GM18499 (cell line): ENCODE data around the gene JAKMIP1.
"Not testable (repeated sequence)": the region's sequence is repeated elsewhere in the genome, so short reads cannot be mapped to it uniquely, and the experiment has no call there.

Experiments
- ATAC-seq: cut with Tn5 transposase; IDR thresholded peaks from one replicate; pipeline ENCODE4 v1.9.1; 2021; ENCODE audit warnings: moderate number of reproducible peaks; ENCODE audit not compliant: insufficient read depth, unreplicated experiment

The JAKMIP1 gene

DNA sequence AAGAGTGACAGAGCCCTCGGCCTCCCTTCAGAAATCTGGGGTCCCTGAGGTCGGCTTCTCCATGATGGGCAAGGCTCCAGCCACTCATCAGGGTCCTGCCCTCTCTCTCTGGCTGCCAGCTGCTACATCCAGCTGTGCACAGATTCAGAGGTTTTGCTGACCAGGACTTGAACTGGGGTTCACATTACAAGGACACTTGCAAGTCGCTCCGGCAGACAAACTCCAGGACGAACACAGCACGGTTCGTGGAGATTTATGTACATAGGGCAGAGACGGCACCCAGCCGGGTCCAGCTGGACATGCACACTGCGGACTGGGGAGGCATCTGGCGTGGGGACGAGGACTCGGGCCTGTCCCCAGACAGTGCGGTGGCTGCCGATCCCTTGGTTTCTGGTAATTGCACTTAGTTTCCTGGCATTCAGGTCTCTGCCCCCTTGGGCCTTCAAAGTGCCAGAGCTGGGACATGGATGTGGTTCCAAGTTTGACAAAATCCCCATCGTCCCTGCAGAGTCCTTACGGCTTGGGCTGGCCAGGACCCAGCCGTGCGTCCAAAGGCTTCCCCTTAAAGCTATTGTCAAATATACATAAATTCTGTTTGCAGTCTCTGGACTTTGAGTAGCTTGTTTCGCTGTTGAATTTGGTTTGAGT lies 175.9 kb downstream of the JAKMIP1 start:
- ATAC-seq: no peak

DNA sequence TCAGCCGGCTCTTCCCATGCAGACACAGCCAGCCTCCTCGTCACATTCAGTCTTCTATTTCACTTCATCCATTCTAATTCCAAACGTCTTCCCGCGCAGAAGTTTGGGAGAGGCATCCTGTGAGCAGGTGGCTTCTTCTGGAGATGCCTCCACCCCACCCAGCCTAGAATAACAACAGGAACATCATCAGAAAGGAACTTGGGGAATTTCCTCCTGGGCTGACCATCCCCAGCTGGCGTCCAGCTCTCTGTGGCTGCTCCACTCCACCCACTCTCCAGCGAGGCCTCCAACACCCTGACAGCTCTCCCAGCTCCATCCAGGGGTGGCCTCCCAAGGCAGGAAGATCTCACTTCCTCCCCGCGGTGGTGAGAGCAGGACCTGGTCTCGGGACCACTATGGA lies 176.6 kb downstream of the JAKMIP1 start:
- ATAC-seq: no peak

DNA sequence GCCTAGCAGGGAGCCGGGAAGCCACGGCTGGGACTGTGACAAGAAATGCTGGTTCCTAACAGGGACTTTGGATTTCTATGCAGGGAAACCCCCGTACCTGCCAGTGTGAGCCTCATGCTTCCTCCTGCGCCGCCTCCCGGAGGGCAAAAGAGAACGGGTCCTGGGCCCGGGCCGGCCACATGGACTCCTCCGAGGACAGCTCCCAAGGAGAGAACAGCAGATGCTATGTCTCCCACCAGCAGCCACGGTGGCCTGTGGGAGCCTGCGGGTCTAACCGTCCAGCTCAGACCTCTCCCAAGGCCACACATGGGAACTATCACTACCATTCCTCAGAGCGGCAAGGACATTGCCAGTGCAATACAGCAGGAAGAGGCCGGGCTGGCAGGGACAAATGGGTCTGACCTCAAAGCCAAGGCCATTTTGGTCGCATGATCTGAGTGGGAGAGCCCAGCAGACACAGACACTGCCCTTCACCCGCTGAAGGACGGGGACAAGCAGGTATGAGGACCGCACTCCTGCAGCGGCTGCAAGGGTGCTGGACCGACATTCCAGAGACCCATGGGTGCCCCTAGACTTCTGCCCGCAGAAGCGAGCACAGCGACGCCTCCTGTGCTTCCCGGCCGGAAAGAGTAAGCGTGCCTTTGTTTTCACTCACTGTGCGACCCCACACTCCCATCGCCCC lies 177.6 kb downstream of the JAKMIP1 start:
- no peak for ATAC-seq

DNA sequence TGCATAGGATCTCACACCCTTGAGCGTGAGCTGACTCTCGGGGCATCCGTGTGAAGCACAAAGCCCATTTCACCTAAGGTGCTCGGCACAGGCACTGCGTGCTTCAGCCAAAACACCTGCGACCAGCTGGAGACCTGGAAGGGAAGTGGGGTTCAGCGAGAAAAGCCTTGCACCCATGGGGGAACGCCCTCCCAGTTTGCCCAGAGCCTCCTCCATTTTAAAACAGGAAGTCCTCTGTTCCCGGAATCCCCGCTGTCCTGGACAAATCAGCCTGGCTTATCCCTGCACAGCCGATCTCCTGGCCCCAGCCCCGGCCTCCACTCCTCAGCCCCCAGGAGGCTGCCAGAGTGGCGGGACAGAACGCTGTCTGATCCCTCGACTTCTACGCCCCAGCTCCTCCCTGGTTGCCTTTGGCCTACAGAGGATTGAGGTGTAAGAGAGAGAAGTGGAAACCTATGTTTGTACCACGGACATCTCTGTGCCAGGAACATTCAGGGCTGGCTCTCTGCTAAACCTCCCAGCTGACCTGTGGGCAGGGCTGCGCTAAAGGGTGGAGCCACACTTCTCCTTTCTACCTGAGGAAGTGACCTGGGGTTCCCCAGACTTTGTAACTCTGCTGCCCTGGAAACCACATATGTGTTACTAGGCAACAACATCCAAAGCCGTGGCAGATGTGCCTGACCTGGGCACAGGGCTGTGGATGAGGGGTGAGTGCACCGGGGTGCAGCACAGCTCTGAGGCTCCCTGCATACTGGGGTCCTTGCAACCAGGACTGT lies 178.3 kb downstream of the JAKMIP1 start:
- no peak for ATAC-seq

DNA sequence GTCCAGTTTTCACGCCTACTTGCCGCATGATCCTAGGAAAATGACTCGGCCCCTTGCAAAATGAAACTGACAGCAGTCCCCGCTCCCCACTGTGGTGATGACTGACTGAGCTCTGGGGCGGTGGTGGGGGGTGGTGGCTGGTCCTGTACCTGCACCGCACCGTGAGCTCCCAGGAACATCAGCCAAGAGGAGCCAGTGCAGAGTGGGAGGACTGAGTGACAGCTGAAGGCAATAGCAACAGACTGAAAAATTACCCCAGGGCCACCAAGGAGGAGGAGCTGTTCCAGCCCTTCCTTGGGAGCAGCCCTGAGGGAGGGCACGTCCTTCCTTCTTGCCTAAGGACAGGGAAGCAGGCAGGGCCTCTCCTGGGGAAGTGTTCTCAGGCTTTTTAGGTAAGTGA lies 179.7 kb downstream of the JAKMIP1 start:
- ATAC-seq: no peak

DNA sequence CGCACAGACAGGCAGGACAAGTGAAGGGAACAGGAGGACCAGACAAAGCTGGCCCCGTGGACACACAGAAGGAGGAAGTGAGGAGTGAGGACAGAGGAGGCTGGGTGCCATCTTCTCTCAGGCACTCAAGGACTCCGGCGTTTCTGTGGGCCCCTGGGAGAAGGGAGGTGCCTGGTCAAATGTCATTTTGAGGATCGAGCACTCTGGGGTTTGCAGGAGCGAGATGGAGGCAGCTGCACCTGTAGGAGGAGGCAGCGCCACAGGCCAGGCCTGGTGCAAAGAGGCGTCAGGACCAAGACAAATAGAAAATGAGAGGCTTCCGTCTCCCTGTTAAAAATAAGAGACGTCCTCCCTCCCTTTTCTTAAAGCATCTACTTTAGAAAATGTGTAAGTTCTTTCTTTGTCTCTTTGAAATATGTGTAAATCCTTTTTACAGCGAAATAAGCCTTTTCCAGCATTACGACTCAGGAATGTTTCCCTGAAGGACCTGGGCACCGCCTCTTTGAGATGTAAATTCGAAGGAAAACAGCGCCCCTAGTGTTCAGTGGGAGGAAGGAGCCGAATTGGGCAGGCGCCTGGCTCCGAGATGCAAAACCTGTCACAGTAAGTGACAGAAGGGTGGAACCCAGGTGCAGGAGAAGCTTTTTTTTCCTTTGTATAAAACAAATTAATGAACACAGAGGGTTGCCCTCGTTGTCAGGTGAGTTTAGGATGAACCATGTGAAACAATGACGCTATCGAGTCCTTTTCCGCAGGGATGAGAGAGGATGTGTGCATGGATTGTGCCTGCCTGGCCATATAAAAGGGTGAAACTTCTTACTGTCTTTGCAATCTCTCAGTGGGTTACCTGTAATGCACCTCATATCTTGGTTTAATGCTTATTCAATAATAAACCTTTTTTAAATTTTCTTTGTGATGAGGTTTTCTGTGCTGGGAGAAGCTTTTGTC lies 180.8 kb downstream of the JAKMIP1 start:
- ATAC-seq: no peak

DNA sequence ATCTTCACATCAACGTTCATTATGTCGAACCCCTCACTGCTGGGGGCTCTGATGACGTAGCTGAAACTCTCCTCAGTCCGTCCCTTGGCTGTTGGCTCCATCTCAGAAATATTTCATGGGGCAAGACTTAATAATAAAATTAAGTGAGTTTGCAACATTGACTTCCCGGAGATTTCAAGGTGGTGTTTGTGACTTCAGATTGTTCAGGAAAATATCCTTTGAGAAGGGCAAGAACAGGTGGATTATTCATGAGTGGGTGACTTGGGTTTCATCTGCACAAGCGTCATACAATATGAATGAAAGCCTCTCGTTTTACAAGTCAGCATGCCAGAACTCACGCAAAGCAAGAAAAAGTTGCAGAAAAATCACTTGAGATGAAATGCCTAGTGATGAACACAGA lies 182.0 kb downstream of the JAKMIP1 start, which contains the start of gene C4orf50:
Gene C4orf50 (minus strand): TSS at position 101 of the 400 bp plus-strand sequence.
- ATAC-seq: no peak

DNA sequence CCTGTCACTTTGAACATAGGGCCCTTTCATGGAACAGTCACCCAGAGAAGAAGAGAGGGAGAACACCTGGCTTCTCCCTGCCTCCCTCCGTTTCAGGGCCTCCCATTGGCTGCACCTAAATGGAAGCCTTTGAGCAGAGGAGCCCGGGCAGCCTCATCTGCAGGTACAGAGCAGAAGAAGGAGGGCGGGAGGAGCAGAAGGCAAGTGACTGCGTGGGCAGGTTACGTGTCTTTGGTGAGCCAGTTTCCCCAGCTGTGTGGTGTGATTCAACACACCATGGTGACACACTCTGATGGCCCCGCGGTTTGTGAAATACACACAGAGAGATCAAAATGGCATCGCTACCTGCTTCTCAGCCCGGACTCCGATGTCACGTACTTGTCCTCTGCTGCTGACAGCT lies 182.5 kb downstream of the JAKMIP1 start:
- ATAC-seq: no peak

DNA sequence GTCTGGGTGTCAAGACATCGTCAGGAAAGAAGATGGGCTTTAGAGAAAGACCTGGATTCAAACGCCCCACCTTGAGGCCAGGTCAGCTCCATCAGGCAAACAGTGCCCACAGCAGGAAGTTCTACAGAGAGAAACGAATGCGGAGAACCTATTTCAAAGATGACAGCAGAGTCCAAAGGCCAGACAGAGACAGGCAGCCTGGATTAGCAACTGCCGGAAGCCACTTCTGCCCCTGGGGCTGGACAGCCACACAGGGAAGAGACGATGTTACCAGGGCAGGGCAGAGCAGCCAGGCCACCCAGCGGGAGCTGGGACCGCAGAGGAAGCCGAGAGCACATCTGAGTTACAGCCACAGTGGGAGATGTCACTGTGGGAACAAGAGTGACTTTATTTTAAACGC lies 183.3 kb downstream of the JAKMIP1 start:
- no peak for ATAC-seq

DNA sequence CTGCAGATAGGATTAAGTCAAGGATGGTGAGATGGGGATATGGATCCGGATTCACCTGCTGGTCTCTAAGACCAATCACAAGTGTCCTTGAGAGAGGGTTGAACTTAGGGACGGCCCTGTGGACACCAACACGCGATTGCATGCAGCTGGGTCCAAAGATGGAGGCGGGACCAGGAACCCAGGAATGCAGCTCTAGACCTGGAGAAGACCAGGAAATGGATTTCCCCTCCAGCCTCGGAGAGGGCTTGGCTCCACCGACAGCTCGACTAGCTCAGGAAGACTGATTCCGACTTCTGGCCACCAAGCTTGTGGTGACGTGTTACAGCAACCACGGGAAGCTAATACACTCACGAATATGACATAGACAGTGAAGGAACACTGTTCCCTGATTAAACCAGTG lies 186.8 kb downstream of the JAKMIP1 start:
- no peak for ATAC-seq

DNA sequence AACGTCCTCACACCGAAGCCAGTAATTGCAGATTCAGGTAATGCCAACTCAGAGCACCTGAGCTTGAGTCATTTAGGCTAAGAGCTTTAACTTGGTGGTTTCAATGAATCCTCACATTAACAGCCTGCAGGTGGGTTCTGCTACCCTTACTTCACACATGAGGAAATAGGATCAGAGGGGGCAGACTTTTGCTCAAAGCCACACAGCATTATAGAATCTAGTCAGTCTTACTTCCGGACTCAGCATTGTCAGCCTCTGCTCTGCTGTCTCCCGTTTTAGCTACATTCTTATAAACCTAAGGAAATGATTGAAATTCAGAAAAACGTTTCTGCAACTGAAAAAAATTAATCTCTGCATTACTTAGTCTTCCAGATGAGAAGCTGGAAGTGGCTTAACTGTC lies 188.1 kb downstream of the JAKMIP1 start:
- ATAC-seq: no peak

DNA sequence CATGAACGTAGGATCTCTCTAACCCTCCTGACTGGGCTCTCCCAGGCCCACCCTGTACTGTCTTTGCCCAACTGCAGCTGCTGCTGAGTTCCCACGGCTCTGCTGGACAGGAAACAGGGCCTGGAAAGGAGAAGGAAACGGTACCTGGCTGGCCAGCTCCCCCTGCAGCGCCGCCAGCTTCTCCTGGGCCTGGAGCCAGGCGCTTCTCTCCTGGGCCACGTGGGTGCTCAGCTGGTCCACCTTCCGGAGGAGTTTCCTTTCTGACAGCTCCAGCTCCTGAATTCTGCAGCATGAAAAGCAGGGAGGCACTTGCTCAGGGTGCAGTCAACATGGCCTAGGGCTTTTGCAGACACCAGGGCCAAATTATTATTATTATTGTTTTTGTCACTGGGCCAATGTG lies 188.7 kb downstream of the JAKMIP1 start:
- no peak for ATAC-seq

DNA sequence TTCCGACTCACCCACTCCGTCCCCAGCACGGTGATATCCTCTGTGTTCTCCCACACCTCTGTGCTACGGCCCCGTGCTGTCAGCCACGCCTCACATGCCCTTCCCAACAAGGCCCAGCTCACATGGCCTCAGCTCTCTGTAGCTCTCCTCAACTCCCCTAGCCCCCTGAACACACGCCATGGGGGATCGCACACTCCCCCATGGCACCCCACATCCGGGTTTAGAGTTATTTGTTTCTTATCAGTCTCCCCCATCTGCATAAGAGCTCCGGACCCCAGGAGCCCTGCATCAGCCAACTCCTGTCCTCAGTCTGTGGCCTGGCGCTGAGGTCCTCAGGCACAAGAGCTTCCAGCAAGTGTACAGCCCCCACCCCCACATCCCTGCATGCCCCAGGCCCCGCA lies 189.1 kb downstream of the JAKMIP1 start:
- no peak for ATAC-seq

DNA sequence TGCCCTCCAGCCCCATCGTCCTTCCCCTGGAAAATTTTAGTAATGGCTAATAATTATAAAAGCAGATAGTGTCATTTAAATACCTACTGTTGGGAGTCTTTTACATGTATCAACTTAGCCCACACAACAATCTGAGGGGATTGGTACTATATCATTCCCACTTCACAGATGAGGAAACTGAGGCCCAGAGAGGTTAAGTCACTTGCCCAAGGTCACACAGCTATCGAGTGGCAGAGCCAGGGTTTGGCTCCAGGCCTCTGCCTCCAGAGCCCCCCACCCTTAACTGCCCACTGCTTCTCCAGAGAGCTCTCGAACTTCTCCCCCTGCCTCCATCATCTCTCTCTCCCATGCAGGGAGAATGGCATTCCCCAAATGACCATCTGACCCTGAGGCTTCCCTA lies 189.6 kb downstream of the JAKMIP1 start:
- ATAC-seq: no peak

DNA sequence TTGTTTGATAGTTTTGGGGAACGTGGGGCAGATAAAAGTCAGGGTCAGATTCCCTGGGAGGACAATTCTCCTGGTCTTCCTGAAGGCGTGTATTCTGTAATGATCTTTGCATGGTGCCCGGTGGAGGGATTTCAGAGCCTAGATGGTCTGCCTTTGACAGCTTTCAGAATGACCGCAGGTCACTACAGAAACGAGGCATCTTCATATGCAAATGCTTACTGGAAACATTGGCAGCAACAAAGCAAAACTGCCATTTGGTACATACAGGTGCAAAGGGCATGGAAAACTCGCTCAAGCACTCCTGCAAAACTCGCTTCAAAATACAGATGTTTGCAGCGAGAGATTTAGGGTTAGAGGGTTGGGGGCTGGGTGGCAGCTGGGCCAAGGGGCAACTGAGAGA lies 190.9 kb downstream of the JAKMIP1 start:
- ATAC-seq: no peak

DNA sequence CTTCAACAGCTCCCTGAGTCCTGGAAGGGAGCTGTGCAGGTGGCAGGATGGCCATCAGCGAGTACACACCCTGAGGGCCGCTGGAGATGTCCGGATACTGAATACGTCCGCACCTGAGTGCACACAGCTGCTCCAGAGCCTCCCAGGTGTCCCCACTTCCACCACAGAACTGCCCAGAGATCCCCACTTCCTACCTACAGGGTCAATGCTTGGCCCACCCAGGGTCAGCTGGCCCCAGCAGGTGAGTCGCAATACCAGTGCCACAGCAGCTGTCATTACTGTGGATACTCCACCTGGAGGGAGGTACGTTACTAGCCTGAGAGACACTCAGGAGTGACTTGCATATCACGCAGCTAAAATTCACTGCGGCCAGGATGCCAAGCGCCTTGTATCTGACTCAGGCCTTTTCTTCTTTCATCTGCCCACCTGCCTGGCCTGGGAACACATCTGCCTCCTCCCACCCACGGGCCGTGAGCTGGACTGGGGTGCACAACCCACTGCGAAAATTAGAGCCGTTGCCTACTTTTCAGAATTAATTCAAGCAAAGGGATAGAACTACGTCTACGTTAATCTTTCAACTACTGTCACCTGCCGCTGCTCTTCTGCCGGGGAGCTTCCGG lies 191.5 kb downstream of the JAKMIP1 start:
- ATAC-seq: no peak

DNA sequence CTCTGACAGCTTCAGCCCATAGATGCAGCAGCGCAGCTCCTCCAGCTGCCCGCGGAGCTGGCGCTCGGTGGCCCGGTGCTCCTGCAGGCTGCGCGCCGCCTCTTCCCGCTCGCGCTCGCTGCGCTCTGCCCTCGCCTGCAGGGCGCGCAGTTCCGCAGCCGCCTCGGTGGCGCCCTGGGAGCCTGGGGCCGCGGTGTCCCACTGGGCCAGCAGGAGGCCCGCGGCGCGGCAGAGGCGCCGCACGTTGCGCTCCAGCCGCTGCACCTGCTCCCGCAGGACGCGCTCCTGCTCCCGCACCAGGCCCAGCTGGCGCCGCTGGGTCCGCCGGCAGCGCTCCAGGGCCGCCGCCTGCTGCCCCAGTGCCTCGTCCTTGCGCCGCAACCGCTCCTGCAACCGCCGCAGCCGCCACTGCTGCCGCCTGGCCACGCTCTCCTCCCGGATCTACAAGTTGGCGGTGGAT lies 192.2 kb downstream of the JAKMIP1 start:
- ATAC-seq: no peak

DNA sequence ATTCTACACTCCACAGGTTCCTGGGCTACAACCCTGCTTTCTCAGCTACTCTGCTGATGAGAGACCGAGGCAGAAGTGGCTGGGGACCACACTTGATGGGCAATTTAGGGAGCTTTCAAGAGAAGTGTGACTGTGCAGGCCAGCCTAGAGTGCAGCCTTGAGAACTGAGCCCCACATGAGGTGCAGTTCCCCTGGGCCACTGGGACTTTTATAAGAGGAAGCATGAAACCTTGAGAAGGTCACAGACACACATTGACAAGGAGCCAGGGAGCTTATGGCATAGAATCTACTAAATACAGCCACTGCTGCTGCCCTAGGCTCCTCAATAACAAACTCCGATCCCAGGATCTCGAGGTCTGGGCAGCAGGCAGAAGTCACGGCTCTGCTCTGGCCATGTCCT lies 195.2 kb downstream of the JAKMIP1 start:
- no peak for ATAC-seq

DNA sequence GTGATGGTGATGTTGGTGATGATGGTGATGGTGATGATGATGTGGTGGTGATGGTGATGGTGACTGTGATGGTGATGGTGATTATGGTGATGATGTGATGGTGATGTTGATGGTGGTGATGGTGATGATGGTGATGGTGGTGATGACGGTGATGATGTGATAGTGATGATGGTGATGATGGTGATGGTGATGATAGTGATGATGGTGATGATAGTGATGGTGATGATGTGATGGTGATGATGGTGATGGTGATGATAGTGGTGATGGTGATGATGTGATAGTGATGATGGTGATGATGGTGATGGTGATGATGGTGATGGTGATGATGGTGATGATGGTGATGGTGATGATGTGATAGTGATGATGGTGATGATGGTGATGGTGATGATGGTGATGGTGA lies 196.9 kb downstream of the JAKMIP1 start:
- ATAC-seq: not testable (repeated sequence)

DNA sequence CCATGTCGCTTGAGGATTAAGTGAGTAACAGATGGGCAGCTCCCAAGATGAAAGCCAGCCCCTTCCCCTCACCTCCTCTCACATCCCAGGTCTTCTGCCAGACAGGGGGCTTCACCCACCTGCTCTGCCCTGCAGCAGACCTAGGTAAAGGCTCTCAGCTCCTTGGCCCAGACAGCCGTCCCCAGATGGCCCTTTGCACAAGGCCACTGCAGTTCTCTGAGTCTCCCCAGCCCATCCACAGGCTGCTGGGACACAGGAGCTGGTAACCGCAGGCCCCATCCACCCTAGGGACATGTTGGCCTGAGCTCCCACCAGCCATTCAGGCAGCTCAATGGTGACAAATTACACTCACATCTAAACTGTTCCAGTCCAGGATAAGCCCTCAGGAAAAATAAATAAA lies 197.4 kb downstream of the JAKMIP1 start:
- ATAC-seq: no peak
